Bronchial epithelial cell (primary cell): ENCODE results near the gene MVK. TPM values are rescaled to one million over a fixed set of nuclear protein-coding genes. Genes with fewer than 3 reads are reported as not detected.
A peak's percentile ranks its signal among the peaks of the same experiment; 100 is the strongest.

Experiments used
- DNase-seq: peaks from one replicate; pipeline ENCODE4 v3.0.0-alpha.2; 2010; ENCODE audit warnings: low read depth
- FAIRE-seq: peaks from 2 replicates; lab custom pipeline; 2011; peaks lifted over from hg19 to GRCh38; lab: Jason Lieb, UNC
- H3K27me3 ChIP-seq: 2 replicates; pipeline ENCODE4 v1.5.1; 2011; ENCODE audit warnings: low read length; ENCODE audit not compliant: control insufficient read depth, insufficient read depth
- H3K36me3 ChIP-seq: 2 replicates; pipeline ENCODE4 v1.5.1; 2011; ENCODE audit warnings: low read length; ENCODE audit not compliant: control insufficient read depth, insufficient read depth
- H3K4me3 ChIP-seq: 2 replicates; pipeline ENCODE4 v1.5.1; 2011; ENCODE audit warnings: mild to moderate bottlenecking, low read depth, low read length, control low read depth
- CTCF ChIP-seq: IDR thresholded peaks from 2 replicates; pipeline ENCODE4 v1.5.1; 2011; ENCODE audit warnings: mild to moderate bottlenecking, moderate library complexity, low read length, control low read depth, inconsistent platforms; ENCODE audit not compliant: insufficient read depth, severe bottlenecking
- total RNA-seq: library from RNA; depleted of rRNA; stranded (reverse); fragments of >200 nt; gene quantifications from 2 replicates; pipeline ENCODE4 v1.2.1, GENCODE V29; 2014

The MVK gene
- total RNA-seq, 1 donor from 2014 or later = 16.1 TPM

- DNase-seq = no peak
- TF ChIP-seq CTCF = no peak
- H3K4me3 ChIP-seq = no peak overlapping the region
- peak; percentile 32 for FAIRE-seq
- peaks cover 14% of the 10 kb centered on the region for H3K27me3 ChIP-seq
- H3K36me3 ChIP-seq = no peaks in the 10 kb centered on the region
Observed at GRCh38 chr12:109607618-109608017, 34.0 kb downstream of the MVK start.

- FAIRE-seq (peak; percentile 86), DNase-seq (no peak)
- peaks cover 14% of the 10 kb centered on the region for H3K27me3 ChIP-seq
- no peak for TF ChIP-seq CTCF
- no peaks in the 10 kb centered on the region for H3K36me3 ChIP-seq
- no peak overlapping the region for H3K4me3 ChIP-seq
Observed at GRCh38 chr12:109608270-109608669, 34.7 kb downstream of the MVK start.

- Histone ChIP-seq H3K27me3 (peaks cover 14% of the 10 kb centered on the region), H3K36me3 (no peaks in the 10 kb centered on the region), H3K4me3 (no peak overlapping the region)
- FAIRE-seq (no peak), DNase-seq (no peak)
- TF ChIP-seq CTCF = no peak
Observed at GRCh38 chr12:109608793-109609192, 35.2 kb downstream of the MVK start.

- no peak for FAIRE-seq
- H3K27me3 ChIP-seq = peaks cover 14% of the 10 kb centered on the region
- no peak for TF ChIP-seq CTCF
- no peak for DNase-seq
- no peaks in the 10 kb centered on the region for H3K36me3 ChIP-seq
- H3K4me3 ChIP-seq = no peak overlapping the region
Observed at GRCh38 chr12:109609342-109609741, 35.7 kb downstream of the MVK start.

- Histone ChIP-seq H3K36me3 (no peaks in the 10 kb centered on the region), H3K4me3 (no peak overlapping the region), H3K27me3 (peaks cover 11% of the 10 kb centered on the region)
- no peak for FAIRE-seq
- no peak for DNase-seq
- TF ChIP-seq CTCF = no peak
Observed at GRCh38 chr12:109610523-109610922, 36.9 kb downstream of the MVK start.

GRCh38 chr12:109611223-109611622 is 37.6 kb downstream of the MVK start:
- no peak for DNase-seq
- Histone ChIP-seq H3K4me3 (no peak overlapping the region), H3K36me3 (no peaks in the 10 kb centered on the region), H3K27me3 (peaks cover 10% of the 10 kb centered on the region)
- no peak for TF ChIP-seq CTCF
- FAIRE-seq = no peak
